ENCODE data around the gene MINDY4.

MINDY4 gene

GRCh38 chr7:30852744-30853288 is 81.6 kb downstream of the MINDY4 start:
- TF ChIP-seq ZNF302 (tag by site-specific recombination; IDR thresholded peaks at IDR 0.05; ENCODE audit: low read depth) (no peak), SALL2 (tag by site-specific recombination; IDR thresholded peaks at IDR 0.05; ENCODE audit: borderline replicate concordance) (no peak)
- CTCF ChIA-PET, result interaction anchor here (0.6 to 1.4 kb wide), 2 partner anchors 13 to 44 kb away, joined by 3 to 5 read pairs; no protein-coding TSS in a partner anchor
- POLR2A ChIA-PET, result no interaction called here
- no peak overlapping the region for H3K27ac ChIP-seq (ENCODE audit: extremely low read depth, low read depth, low read length)
- H3K9me3 ChIP-seq (ENCODE audit: control insufficient read depth, insufficient read depth, low read depth, low read length), result no peaks in the 10 kb centered on the region
- H3K4me1 ChIP-seq (ENCODE audit: control insufficient read depth, insufficient read depth, low read length), result no peaks in the 10 kb centered on the region
- H3K4me3 ChIP-seq (ENCODE audit: low read depth, low read length), result no peak overlapping the region
- H3K36me3 ChIP-seq (ENCODE audit: control insufficient read depth in 2 of 2, insufficient read depth in 1 of 2, low read length in 2 of 2), result no peaks in the 10 kb centered on the region

DNA sequence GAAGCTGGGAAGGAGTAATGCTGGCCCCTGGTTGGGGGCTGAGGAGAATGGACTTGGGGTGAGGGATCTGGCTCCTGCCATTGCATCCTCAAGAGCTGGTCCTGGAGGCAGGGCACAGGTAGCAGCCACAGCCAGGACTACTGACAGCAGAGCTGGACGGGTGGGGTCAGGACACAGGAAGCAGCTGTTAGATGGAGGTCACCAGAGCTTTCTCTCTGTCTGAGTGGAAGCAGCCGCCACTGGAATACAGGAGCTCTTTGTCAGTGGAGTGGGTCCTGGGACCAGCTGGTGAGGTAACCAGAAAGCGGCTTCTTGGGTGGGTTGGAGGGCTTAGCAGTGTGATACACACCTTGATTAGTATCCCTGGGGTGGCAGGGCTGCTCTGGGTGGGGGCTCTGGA is 82.4 kb downstream of the MINDY4 start:
- H3K4me1 ChIP-seq (ENCODE audit: control insufficient read depth, insufficient read depth, low read length), result no peaks in the 10 kb centered on the region
- no peak overlapping the region for H3K4me3 ChIP-seq (ENCODE audit: low read depth, low read length)
- no peak overlapping the region for H3K27ac ChIP-seq (ENCODE audit: extremely low read depth, low read depth, low read length)
- H3K9me3 ChIP-seq (ENCODE audit: control insufficient read depth, insufficient read depth, low read depth, low read length), result no peaks in the 10 kb centered on the region
- ChIA-PET CTCF (interaction anchor here (0.6 kb wide), 1 partner anchor 976 kb away, joined by 3 read pairs; no protein-coding TSS in a partner anchor), POLR2A (no interaction called here)
- TF ChIP-seq ZNF629 (tag by site-specific recombination; IDR thresholded peaks at IDR 0.05) (no peak), IKZF3 (tag by site-specific recombination; IDR thresholded peaks at IDR 0.05) (no peak), ZNF549 (tag by site-specific recombination; IDR thresholded peaks at IDR 0.05) (no peak), ZBTB17 (tag by site-specific recombination; IDR thresholded peaks at IDR 0.05) (no peak), ZNF626 (tag by site-specific recombination; IDR thresholded peaks at IDR 0.05) (no peak), ZNF133 (tag by site-specific recombination; IDR thresholded peaks at IDR 0.05) (no peak), HOXD13 (CRISPR knock-in tag; IDR thresholded peaks at IDR 0.05; ENCODE audit: borderline replicate concordance) (no peak), ZNF221 (tag by site-specific recombination; IDR thresholded peaks at IDR 0.05; ENCODE audit: borderline replicate concordance) (no peak), ZNF585B (tag by site-specific recombination; IDR thresholded peaks at IDR 0.05) (no peak), KLF7 (tag by site-specific recombination; IDR thresholded peaks at IDR 0.05; ENCODE audit: borderline replicate concordance) (no peak), ZNF391 (tag by site-specific recombination; IDR thresholded peaks at IDR 0.05; ENCODE audit: borderline replicate concordance, low read depth) (no peak), ZNF654 (tag by site-specific recombination; IDR thresholded peaks at IDR 0.05; ENCODE audit: low read depth) (no peak), ZBTB26 (tag by site-specific recombination; optimal IDR thresholded peaks at IDR 0.05) (no peak), ZNF157 (tag by site-specific recombination; IDR thresholded peaks at IDR 0.05) (no peak), ZNF530 (tag by site-specific recombination; IDR thresholded peaks at IDR 0.05; ENCODE audit: low read depth) (no peak), ZNF837 (tag by site-specific recombination; IDR thresholded peaks at IDR 0.05) (no peak)
- TF ChIP-seq, protein P1, sequence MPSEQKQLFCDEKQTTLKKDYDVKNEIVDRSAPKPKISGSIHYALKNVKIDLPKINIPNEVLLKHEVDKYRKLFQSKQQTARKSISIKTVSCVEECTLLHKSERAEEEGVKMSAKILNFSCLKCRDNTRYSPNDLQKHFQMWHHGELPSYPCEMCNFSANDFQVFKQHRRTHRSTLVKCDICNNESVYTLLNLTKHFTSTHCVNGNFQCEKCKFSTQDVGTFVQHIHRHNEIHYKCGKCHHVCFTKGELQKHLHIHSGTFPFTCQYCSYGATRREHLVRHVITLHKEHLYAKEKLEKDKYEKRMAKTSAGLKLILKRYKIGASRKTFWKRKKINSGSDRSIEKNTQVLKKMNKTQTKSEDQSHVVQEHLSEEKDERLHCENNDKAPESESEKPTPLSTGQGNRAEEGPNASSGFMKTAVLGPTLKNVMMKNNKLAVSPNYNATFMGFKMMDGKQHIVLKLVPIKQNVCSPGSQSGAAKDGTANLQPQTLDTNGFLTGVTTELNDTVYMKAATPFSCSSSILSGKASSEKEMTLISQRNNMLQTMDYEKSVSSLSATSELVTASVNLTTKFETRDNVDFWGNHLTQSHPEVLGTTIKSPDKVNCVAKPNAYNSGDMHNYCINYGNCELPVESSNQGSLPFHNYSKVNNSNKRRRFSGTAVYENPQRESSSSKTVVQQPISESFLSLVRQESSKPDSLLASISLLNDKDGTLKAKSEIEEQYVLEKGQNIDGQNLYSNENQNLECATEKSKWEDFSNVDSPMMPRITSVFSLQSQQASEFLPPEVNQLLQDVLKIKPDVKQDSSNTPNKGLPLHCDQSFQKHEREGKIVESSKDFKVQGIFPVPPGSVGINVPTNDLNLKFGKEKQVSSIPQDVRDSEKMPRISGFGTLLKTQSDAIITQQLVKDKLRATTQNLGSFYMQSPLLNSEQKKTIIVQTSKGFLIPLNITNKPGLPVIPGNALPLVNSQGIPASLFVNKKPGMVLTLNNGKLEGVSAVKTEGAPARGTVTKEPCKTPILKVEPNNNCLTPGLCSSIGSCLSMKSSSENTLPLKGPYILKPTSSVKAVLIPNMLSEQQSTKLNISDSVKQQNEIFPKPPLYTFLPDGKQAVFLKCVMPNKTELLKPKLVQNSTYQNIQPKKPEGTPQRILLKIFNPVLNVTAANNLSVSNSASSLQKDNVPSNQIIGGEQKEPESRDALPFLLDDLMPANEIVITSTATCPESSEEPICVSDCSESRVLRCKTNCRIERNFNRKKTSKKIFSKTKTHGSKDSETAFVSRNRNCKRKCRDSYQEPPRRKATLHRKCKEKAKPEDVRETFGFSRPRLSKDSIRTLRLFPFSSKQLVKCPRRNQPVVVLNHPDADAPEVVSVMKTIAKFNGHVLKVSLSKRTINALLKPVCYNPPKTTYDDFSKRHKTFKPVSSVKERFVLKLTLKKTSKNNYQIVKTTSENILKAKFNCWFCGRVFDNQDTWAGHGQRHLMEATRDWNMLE (tag by site-specific recombination; conservative IDR thresholded peaks at IDR 0.05; ENCODE audit: low read depth), result no peak
- TF ChIP-seq, protein P2, sequence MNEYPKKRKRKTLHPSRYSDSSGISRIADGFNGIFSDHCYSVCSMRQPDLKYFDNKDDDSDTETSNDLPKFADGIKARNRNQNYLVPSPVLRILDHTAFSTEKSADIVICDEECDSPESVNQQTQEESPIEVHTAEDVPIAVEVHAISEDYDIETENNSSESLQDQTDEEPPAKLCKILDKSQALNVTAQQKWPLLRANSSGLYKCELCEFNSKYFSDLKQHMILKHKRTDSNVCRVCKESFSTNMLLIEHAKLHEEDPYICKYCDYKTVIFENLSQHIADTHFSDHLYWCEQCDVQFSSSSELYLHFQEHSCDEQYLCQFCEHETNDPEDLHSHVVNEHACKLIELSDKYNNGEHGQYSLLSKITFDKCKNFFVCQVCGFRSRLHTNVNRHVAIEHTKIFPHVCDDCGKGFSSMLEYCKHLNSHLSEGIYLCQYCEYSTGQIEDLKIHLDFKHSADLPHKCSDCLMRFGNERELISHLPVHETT (tag by site-specific recombination; IDR thresholded peaks at IDR 0.05), result no peak
- TF ChIP-seq, protein P3, sequence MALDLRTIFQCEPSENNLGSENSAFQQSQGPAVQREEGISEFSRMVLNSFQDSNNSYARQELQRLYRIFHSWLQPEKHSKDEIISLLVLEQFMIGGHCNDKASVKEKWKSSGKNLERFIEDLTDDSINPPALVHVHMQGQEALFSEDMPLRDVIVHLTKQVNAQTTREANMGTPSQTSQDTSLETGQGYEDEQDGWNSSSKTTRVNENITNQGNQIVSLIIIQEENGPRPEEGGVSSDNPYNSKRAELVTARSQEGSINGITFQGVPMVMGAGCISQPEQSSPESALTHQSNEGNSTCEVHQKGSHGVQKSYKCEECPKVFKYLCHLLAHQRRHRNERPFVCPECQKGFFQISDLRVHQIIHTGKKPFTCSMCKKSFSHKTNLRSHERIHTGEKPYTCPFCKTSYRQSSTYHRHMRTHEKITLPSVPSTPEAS (tag by site-specific recombination; IDR thresholded peaks at IDR 0.05), result no peak
- TF ChIP-seq, protein P4, sequence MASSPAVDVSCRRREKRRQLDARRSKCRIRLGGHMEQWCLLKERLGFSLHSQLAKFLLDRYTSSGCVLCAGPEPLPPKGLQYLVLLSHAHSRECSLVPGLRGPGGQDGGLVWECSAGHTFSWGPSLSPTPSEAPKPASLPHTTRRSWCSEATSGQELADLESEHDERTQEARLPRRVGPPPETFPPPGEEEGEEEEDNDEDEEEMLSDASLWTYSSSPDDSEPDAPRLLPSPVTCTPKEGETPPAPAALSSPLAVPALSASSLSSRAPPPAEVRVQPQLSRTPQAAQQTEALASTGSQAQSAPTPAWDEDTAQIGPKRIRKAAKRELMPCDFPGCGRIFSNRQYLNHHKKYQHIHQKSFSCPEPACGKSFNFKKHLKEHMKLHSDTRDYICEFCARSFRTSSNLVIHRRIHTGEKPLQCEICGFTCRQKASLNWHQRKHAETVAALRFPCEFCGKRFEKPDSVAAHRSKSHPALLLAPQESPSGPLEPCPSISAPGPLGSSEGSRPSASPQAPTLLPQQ (tag by site-specific recombination; IDR thresholded peaks at IDR 0.05), result no peak
- no peaks in the 10 kb centered on the region for H3K36me3 ChIP-seq (ENCODE audit: control insufficient read depth in 2 of 2, insufficient read depth in 1 of 2, low read length in 2 of 2)
